Naive thymus-derived CD4-positive, alpha-beta T cell (primary cell): Measurements from ENCODE around the gene ELMO1. TPM values are rescaled to one million over a fixed set of nuclear protein-coding genes. Genes with fewer than 3 reads are reported as not detected.

Experiments
- ATAC-seq: fragments of 150-1000 bp; cut with Tn5 transposase; 2 replicates; pipeline ENCODE4 v1.10.0; 2021; ENCODE audit warnings: mild to moderate bottlenecking, moderate library complexity
- CTCF ChIA-PET: fragments of 350-600 bp; sonication (Branson Sonifier 250); formaldehyde crosslinking; loops from one replicate; lab custom pipeline; 2021; ENCODE audit warnings: antibody characterized with exemption; lab: Charles Lee
- POLR2A ChIA-PET: fragments of 350-600 bp; sonication (Branson Sonifier 250); formaldehyde crosslinking; loops from one replicate; lab custom pipeline; 2021; ENCODE audit warnings: antibody characterized with exemption, inconsistent platforms; lab: Charles Lee
- DNase-seq, 9 donors: peaks; one replicate each; pipeline versions ENCODE4 v3.0.0 to v3.0.0-alpha.2; 2020 to 2022; ENCODE audit warnings: mixed read lengths in 1 of 9
- H3K27ac ChIP-seq: one replicate; pipeline ENCODE4 v1.7.0; 2013; ENCODE audit warnings: mild to moderate bottlenecking, low read depth, low read length, moderate library complexity
- H3K27me3 ChIP-seq, 2 donors: one replicate each; pipeline ENCODE4 v1.7.0; 2013; ENCODE audit warnings: low read length in 2 of 2, mild to moderate bottlenecking in 2 of 2, moderate library complexity in 2 of 2; ENCODE audit not compliant: control insufficient read depth in 2 of 2, insufficient read depth in 2 of 2
- H3K36me3 ChIP-seq, 3 experiments: 1 replicate in 2 of 3; 2 replicates in 1 of 3; pipeline ENCODE4 v1.7.0; 2013; ENCODE audit warnings: low read length in 3 of 3, mild to moderate bottlenecking in 3 of 3, moderate library complexity in 1 of 3; ENCODE audit not compliant: insufficient read depth in 3 of 3, control insufficient read depth in 2 of 3
- H3K4me1 ChIP-seq, 2 donors: one replicate each; pipeline ENCODE4 v1.7.0; 2013; ENCODE audit warnings: low read length in 2 of 2, mild to moderate bottlenecking in 2 of 2, moderate library complexity in 1 of 2; ENCODE audit not compliant: control insufficient read depth in 2 of 2, insufficient read depth in 2 of 2
- H3K4me3 ChIP-seq: 2 replicates; pipeline ENCODE4 v1.7.0; 2013; ENCODE audit warnings: mild to moderate bottlenecking, low read length
- H3K9me3 ChIP-seq, 3 experiments: 1 replicate in 2 of 3; 2 replicates in 1 of 3; pipeline ENCODE4 v1.7.0; 2013; ENCODE audit warnings: low read length in 3 of 3; ENCODE audit not compliant: control insufficient read depth in 2 of 3
- H3K27ac Mint-ChIP-seq, 9 donors: one replicate each; pipeline ENCODE4 v1.8.0; 2020 to 2022; ENCODE audit warnings: mixed read lengths in 9 of 9, mild to moderate bottlenecking in 8 of 9, moderate library complexity in 5 of 9, inconsistent platforms in 2 of 9
- H3K27me3 Mint-ChIP-seq, 5 donors: one replicate each; pipeline ENCODE4 v1.8.0; 2021 to 2022; ENCODE audit warnings: mixed read lengths in 5 of 5, mild to moderate bottlenecking in 1 of 5
- H3K36me3 Mint-ChIP-seq, 5 donors: one replicate each; pipeline ENCODE4 v1.8.0; 2020 to 2022; ENCODE audit warnings: mixed read lengths in 5 of 5, mild to moderate bottlenecking in 3 of 5, inconsistent platforms in 1 of 5
- H3K4me1 Mint-ChIP-seq, 7 donors: one replicate each; pipeline ENCODE4 v1.8.0; 2020 to 2022; ENCODE audit warnings: mixed read lengths in 7 of 7, mild to moderate bottlenecking in 3 of 7, inconsistent platforms in 1 of 7
- H3K4me3 Mint-ChIP-seq, 10 donors: one replicate each; pipeline ENCODE4 v1.8.0; 2020 to 2022; ENCODE audit warnings: mild to moderate bottlenecking in 10 of 10, mixed read lengths in 10 of 10, moderate library complexity in 6 of 10, inconsistent platforms in 2 of 10
- H3K9me3 Mint-ChIP-seq, 11 donors: one replicate each; pipeline ENCODE4 v1.8.0; 2020 to 2022; ENCODE audit warnings: mixed read lengths in 11 of 11, mild to moderate bottlenecking in 4 of 11, inconsistent platforms in 1 of 11, moderate library complexity in 1 of 11
- intact Hi-C, 2 donors: fragments of 100-400 bp; cut with micrococcal nuclease; formaldehyde crosslinking; loops; one replicate each; pipeline ENCODE4 v1.15.1; 2023
- polyA plus RNA-seq, 2 donors: library from polyadenylated mRNA; unstranded; fragments of 300-500 nt; fragmentation: Illumina TruSeq; gene quantifications; one replicate each; pipeline ENCODE4 v1.2.3, GENCODE V29; 2021
- total RNA-seq, 6 experiments: library from RNA in 5 of 6; stranded (reverse) in 5 of 6; gene quantifications; 1 replicate in 5 of 6; 2 replicates in 1 of 6; pipeline ENCODE4 v1.2.3 and lab custom pipeline; 2021 to 2026

Gene ELMO1
- total and polyA plus RNA-seq, 7 experiments from 2014 or later, result 63.6 to 160 (median 124) TPM

GRCh38 chr7:37105762-37106161 is 342.9 kb downstream of the ELMO1 start:
- ChIA-PET POLR2A (no interaction called here), CTCF (no interaction called here)
- Histone ChIP-seq H3K27ac (no peak overlapping the region), H3K9me3 (no peaks in the 10 kb centered on the region), H3K36me3 (peaks cover 0 to 4% (median 0%) of the 10 kb centered on the region in 3 experiments), H3K4me3 (no peak overlapping the region), H3K27me3 (no peaks in the 10 kb centered on the region), H3K4me1 (peaks cover 0 to 21% of the 10 kb centered on the region in 2 donors)
- Mint-ChIP-seq H3K36me3 (peaks cover 8 to 49% (median 26%) of the 10 kb centered on the region in 5 donors), H3K9me3 (peaks cover 0 to 3% (median 0%) of the 10 kb centered on the region in 11 donors), H3K4me3 (peak overlapping the region in 1 of 10 donors; percentile 24), H3K27me3 (no peaks in the 10 kb centered on the region), H3K4me1 (peaks cover 32 to 81% (median 74%) of the 10 kb centered on the region in 7 donors), H3K27ac (peak overlapping the region in 3 of 9 donors; percentile 7 to 42 (median 41))
- DNase-seq, result no peak
- intact Hi-C loops, result no loop called here
- ATAC-seq, result no peak

- H3K27ac Mint-ChIP-seq, result no peak overlapping the region
- peaks cover 35 to 83% (median 77%) of the 10 kb centered on the region in 7 donors for H3K4me1 Mint-ChIP-seq
- Histone ChIP-seq H3K36me3 (peaks cover 0 to 4% (median 0%) of the 10 kb centered on the region in 3 experiments), H3K9me3 (no peaks in the 10 kb centered on the region), H3K4me3 (no peak overlapping the region), H3K4me1 (peaks cover 0 to 24% of the 10 kb centered on the region in 2 donors), H3K27me3 (no peaks in the 10 kb centered on the region), H3K27ac (no peak overlapping the region)
- DNase-seq (no peak), ATAC-seq (no peak)
- CTCF ChIA-PET, result no interaction called here
- H3K9me3 Mint-ChIP-seq, result peaks cover 0 to 3% (median 0%) of the 10 kb centered on the region in 11 donors
- no peaks in the 10 kb centered on the region for H3K27me3 Mint-ChIP-seq
- POLR2A ChIA-PET, result no interaction called here
- H3K4me3 Mint-ChIP-seq, result no peak overlapping the region
- H3K36me3 Mint-ChIP-seq, result peaks cover 14 to 52% (median 30%) of the 10 kb centered on the region in 5 donors
- intact Hi-C loops, result no loop called here
Measured at GRCh38 chr7:37104822-37105518, 343.7 kb downstream of the ELMO1 start.

DNA sequence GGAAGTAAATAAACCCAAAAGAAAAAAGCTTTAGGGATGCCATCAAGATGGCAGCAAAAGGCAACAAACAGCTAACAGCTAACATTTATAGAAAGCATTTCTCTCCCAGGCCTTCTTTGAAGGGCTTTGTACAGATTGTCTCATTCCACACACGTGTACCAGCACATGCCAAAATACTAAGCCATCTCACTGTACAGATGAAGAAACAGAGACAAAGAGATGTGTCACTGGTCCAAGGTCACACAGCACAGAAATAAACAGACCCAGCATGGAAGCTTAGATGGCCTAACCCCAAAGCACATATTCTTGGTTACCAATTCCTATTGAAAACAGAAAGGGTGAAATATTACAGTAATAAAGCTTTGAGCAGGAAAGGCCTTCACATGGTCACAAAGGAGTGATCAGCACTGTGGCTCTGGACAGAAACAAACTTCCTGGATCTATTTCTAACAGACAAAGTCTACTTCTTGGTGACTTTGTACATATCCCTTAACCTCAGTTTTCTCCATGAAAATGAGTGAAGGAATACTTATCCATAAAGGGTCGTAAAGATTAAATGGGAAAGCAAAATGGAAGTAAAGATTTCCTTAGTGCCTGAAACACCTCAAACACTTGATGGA is 346.0 kb downstream of the ELMO1 start:
- Mint-ChIP-seq H3K4me1 (peaks cover 29 to 65% (median 61%) of the 10 kb centered on the region in 7 donors), H3K27ac (peak overlapping the region in 4 of 9 donors; percentile 14 to 72 (median 60)), H3K9me3 (no peaks in the 10 kb centered on the region), H3K27me3 (no peaks in the 10 kb centered on the region), H3K36me3 (peaks cover 8 to 47% (median 23%) of the 10 kb centered on the region in 5 donors), H3K4me3 (peak overlapping the region in 4 of 10 donors; percentile 22 to 64 (median 44))
- ChIA-PET CTCF (interaction anchor here (1.2 kb wide), 1 partner anchor 79 kb away, joined by 4 read pairs; no protein-coding TSS in a partner anchor), POLR2A (no interaction called here)
- Histone ChIP-seq H3K27ac (no peak overlapping the region), H3K27me3 (no peaks in the 10 kb centered on the region), H3K9me3 (no peaks in the 10 kb centered on the region), H3K4me3 (no peak overlapping the region), H3K36me3 (peaks cover 0 to 4% (median 0%) of the 10 kb centered on the region in 3 experiments), H3K4me1 (peaks cover 0 to 24% of the 10 kb centered on the region in 2 donors)
- DNase-seq, result no peak
- ATAC-seq, result no peak
- intact Hi-C loops, result no loop called here

- CTCF ChIA-PET, result no interaction called here
- Histone ChIP-seq H3K9me3 (no peaks in the 10 kb centered on the region), H3K36me3 (peaks cover 0 to 9% (median 6%) of the 10 kb centered on the region in 3 experiments), H3K4me1 (peaks cover 0 to 24% of the 10 kb centered on the region in 2 donors), H3K27ac (no peak overlapping the region), H3K4me3 (no peak overlapping the region), H3K27me3 (no peaks in the 10 kb centered on the region)
- H3K36me3 Mint-ChIP-seq, result peaks cover 15 to 48% (median 36%) of the 10 kb centered on the region in 5 donors
- DNase-seq, result peak in 5 of 9 donors; percentile 20 to 56 (median 35)
- POLR2A ChIA-PET, result no interaction called here
- H3K27me3 Mint-ChIP-seq, result no peaks in the 10 kb centered on the region
- H3K27ac Mint-ChIP-seq, result peak overlapping the region in 8 of 9 donors; percentile 20 to 91 (median 71)
- peaks cover 24 to 58% (median 52%) of the 10 kb centered on the region in 7 donors for H3K4me1 Mint-ChIP-seq
- H3K4me3 Mint-ChIP-seq, result peak overlapping the region in 8 of 10 donors; percentile 13 to 67 (median 32)
- intact Hi-C loops, result loop anchor here in 1 of 2 donors (1.0 kb wide), 1 partner anchor 42 kb away; no protein-coding TSS in a partner anchor
- H3K9me3 Mint-ChIP-seq, result no peaks in the 10 kb centered on the region
- ATAC-seq, result peak; percentile 38
Measured at GRCh38 chr7:37100735-37101331, 347.8 kb downstream of the ELMO1 start.

GRCh38 chr7:37098762-37099161 is 349.9 kb downstream of the ELMO1 start:
- peaks cover 23 to 59% (median 50%) of the 10 kb centered on the region in 5 donors for H3K36me3 Mint-ChIP-seq
- no peaks in the 10 kb centered on the region for H3K9me3 ChIP-seq
- H3K4me3 Mint-ChIP-seq, result no peak overlapping the region

DNA sequence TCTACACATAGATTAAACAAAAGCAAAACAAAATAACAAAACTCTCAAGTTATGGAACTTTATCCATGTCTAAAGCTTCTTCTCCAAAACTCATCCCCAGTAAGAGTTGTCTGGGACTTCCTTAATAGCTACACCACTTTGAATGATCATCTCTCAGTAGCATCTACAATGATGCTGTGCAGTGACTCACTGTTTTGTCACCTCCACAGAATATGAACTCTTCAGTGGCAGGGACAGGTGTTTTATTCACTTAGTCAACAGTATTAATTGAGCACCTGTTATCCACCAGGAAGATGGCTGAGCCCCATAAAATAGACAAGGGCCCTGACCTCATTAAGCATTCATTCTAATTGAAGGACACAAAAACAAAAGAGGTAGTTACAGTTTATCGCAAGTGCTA is 350.7 kb downstream of the ELMO1 start:
- H3K36me3 Mint-ChIP-seq, result peaks cover 23 to 67% (median 57%) of the 10 kb centered on the region in 5 donors
- H3K4me1 ChIP-seq, result peaks cover 0 to 16% of the 10 kb centered on the region in 2 donors
- ATAC-seq (no peak), DNase-seq (no peak)
- POLR2A ChIA-PET, result no interaction called here
- no peaks in the 10 kb centered on the region for H3K9me3 Mint-ChIP-seq
- peak overlapping the region in 1 of 9 donors; percentile 17 for H3K27ac Mint-ChIP-seq
- intact Hi-C loops, result no loop called here
- H3K36me3 ChIP-seq, result peaks cover 5 to 28% (median 6%) of the 10 kb centered on the region in 3 experiments
- no peak overlapping the region for H3K4me3 ChIP-seq
- H3K27me3 Mint-ChIP-seq, result no peaks in the 10 kb centered on the region
- no peaks in the 10 kb centered on the region for H3K9me3 ChIP-seq
- no peak overlapping the region for H3K4me3 Mint-ChIP-seq
- H3K27ac ChIP-seq, result no peak overlapping the region
- CTCF ChIA-PET, result no interaction called here
- H3K4me1 Mint-ChIP-seq, result peaks cover 24 to 46% (median 36%) of the 10 kb centered on the region in 7 donors
- no peaks in the 10 kb centered on the region for H3K27me3 ChIP-seq

More at GRCh38 chr7:37098762-37099161, 349.9 kb downstream of the ELMO1 start:
- DNase-seq, result no peak
- peaks cover 5 to 26% (median 6%) of the 10 kb centered on the region in 3 experiments for H3K36me3 ChIP-seq
- Mint-ChIP-seq H3K9me3 (no peaks in the 10 kb centered on the region), H3K27me3 (no peaks in the 10 kb centered on the region), H3K4me1 (peaks cover 24 to 49% (median 41%) of the 10 kb centered on the region in 7 donors), H3K27ac (peak overlapping the region in 1 of 9 donors; percentile 15)
- no peaks in the 10 kb centered on the region for H3K27me3 ChIP-seq
- no peak overlapping the region for H3K27ac ChIP-seq
- ATAC-seq, result no peak
- intact Hi-C loops, result no loop called here
- ChIA-PET CTCF (no interaction called here), POLR2A (interaction anchor here (0.6 kb wide), 1 partner anchor 39 kb away, joined by 4 read pairs; no protein-coding TSS in a partner anchor)
- no peak overlapping the region for H3K4me3 ChIP-seq
- peaks cover 0 to 18% of the 10 kb centered on the region in 2 donors for H3K4me1 ChIP-seq
